Measurements from ENCODE around the gene ZNF83.

The ZNF83 gene

GRCh38 chr19:52566588-52566987 lies 71.6 kb downstream of the ZNF83 start:
- no peak for DNase-seq

- no peak for DNase-seq
These were observed 72.0 kb downstream of the ZNF83 start for GRCh38 chr19:52566121-52566520.
